Endothelial cell of umbilical vein (primary cell): ENCODE measurements around the gene ARHGEF39.

Source experiments
- MAX ChIP-seq: IDR thresholded peaks from 2 replicates; pipeline ENCODE4 v1.6.1; 2011; ENCODE audit not compliant: insufficient read depth, insufficient read length
- MYC ChIP-seq: IDR thresholded peaks from one replicate; pipeline ENCODE4 v1.6.1; 2011; ENCODE audit warnings: mild to moderate bottlenecking, low read depth, low read length
- POLR2A ChIP-seq: IDR thresholded peaks from 2 replicates; pipeline ENCODE4 v1.6.1; 2012; ENCODE audit warnings: low read depth, mild to moderate bottlenecking, control low read depth, low read length
- POLR2AphosphoS5 ChIP-seq: IDR thresholded peaks from 2 replicates; pipeline ENCODE4 v1.6.1; 2012; ENCODE audit warnings: low read depth, mild to moderate bottlenecking, control low read depth, low read length, moderate library complexity; ENCODE audit not compliant: insufficient read depth
- TF ChIP-seq, protein P1 (sequence below), 2 donors: IDR thresholded peaks; 1 replicate in 1 of 2; 2 replicates in 1 of 2; pipeline ENCODE4 v1.5.1; 2011; ENCODE audit warnings: low read length in 2 of 2, mild to moderate bottlenecking in 2 of 2, moderate library complexity in 2 of 2, control low read depth in 1 of 2, inconsistent platforms in 1 of 2, low read depth in 1 of 2; ENCODE audit not compliant: insufficient read depth in 1 of 2; ENCODE audit errors: extremely low read depth in 1 of 2

- TF ChIP-seq, protein P1, sequence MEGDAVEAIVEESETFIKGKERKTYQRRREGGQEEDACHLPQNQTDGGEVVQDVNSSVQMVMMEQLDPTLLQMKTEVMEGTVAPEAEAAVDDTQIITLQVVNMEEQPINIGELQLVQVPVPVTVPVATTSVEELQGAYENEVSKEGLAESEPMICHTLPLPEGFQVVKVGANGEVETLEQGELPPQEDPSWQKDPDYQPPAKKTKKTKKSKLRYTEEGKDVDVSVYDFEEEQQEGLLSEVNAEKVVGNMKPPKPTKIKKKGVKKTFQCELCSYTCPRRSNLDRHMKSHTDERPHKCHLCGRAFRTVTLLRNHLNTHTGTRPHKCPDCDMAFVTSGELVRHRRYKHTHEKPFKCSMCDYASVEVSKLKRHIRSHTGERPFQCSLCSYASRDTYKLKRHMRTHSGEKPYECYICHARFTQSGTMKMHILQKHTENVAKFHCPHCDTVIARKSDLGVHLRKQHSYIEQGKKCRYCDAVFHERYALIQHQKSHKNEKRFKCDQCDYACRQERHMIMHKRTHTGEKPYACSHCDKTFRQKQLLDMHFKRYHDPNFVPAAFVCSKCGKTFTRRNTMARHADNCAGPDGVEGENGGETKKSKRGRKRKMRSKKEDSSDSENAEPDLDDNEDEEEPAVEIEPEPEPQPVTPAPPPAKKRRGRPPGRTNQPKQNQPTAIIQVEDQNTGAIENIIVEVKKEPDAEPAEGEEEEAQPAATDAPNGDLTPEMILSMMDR (IDR thresholded peaks at IDR 0.05; ENCODE audit: extremely low read depth in 1 of 2, insufficient read depth in 1 of 2, low read depth in 1 of 2, low read length in 2 of 2): no peak
- TF ChIP-seq POLR2A (no peak), POLR2AphosphoS5 (no peak), MYC (no peak), MAX (no peak)
Measured at GRCh38 chr9:35661756-35662350, 3.1 kb downstream of the ARHGEF39 start.
